RWPE1 (cell line): ENCODE results near the gene MAN2B1.
"Not testable (repeated sequence)": the region's sequence is repeated elsewhere in the genome, so short reads cannot be mapped to it uniquely, and the experiment has no call there.

Experiments used
- CTCF ChIA-PET: fragments of 350-600 bp; sonication (Branson Sonifier 250); formaldehyde crosslinking; extraction: SDS; loops from one replicate; lab custom pipeline; 2021; lab: Yijun Ruan, JAX
- POLR2A ChIA-PET: fragments of 400-600 bp; formaldehyde crosslinking; extraction: SDS; loops from one replicate; lab custom pipeline; 2020; ENCODE audit warnings: antibody characterized with exemption; ENCODE audit not compliant: low non-redundant PET; lab: Yijun Ruan, JAX
- DNase-seq: peaks from one replicate; pipeline ENCODE4 v3.0.0; 2012; ENCODE audit warnings: low spot score
- H3K27ac ChIP-seq: fragments of 450-650 bp; 2 replicates; pipeline ENCODE4 v1.5.1; 2017
- TF ChIP-seq, protein P1 (sequence below): fragments of 450-650 bp; conservative IDR thresholded peaks from 2 replicates; pipeline ENCODE4 v1.5.1; 2017; ENCODE audit warnings: low read depth, mild to moderate bottlenecking

Gene MAN2B1

DNA sequence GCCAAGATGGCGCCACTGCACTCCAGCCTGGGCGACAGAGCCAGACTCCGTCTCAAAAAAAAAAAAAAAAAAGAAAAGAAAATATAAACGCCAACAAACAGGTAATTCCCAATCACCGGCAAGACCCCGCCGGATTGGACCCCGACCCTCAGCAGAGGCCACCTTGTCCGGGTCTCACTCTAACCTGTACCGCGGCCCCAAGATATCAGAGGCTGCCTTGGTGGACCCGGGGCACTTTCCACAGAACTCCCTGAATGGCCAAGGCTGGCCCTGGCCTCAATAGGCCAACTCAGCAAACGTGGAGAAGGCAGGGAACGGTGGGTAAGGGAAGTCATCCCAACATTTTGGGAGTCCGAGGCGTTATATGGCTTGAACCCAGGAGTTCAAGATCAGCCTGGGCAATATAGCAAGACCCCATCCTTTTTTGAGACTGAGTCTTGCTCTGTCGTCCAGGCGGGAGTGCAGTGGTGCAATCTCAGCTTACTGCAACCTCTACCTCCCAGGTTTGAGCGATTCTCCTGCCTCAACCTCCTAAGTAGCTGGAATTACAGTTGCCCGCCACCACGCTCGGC, 27.8 kb downstream of the MAN2B1 start:
- DNase-seq = no peak
- H3K27ac ChIP-seq = no peak overlapping the region
- ChIA-PET POLR2A (no interaction called here), CTCF (interaction anchor here (0.6 kb wide), 1 partner anchor 209 kb away, joined by 3 read pairs; no protein-coding TSS in a partner anchor)
- TF ChIP-seq, protein P1, sequence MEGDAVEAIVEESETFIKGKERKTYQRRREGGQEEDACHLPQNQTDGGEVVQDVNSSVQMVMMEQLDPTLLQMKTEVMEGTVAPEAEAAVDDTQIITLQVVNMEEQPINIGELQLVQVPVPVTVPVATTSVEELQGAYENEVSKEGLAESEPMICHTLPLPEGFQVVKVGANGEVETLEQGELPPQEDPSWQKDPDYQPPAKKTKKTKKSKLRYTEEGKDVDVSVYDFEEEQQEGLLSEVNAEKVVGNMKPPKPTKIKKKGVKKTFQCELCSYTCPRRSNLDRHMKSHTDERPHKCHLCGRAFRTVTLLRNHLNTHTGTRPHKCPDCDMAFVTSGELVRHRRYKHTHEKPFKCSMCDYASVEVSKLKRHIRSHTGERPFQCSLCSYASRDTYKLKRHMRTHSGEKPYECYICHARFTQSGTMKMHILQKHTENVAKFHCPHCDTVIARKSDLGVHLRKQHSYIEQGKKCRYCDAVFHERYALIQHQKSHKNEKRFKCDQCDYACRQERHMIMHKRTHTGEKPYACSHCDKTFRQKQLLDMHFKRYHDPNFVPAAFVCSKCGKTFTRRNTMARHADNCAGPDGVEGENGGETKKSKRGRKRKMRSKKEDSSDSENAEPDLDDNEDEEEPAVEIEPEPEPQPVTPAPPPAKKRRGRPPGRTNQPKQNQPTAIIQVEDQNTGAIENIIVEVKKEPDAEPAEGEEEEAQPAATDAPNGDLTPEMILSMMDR = no peak

DNA sequence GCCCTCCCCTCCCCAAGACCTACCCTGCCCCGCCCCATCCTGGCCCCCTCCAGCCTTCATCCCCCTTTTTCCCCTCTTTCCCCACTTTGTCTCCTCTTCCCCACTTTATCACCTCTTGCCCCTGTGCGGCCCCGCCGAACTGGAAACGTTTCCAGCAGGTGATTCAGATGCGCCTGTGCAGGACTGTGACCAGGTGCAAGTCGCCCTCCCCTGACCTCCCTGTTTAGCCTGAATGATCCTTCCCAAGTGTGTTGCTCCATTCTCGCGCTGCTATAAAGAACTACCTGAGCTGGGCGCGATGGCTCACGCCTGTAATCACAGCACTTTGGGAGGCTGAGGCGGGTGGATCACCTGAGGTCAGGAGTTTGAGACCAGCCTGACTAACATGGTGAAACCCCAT, 29.9 kb downstream of the MAN2B1 start:
- POLR2A ChIA-PET = no interaction called here
- H3K27ac ChIP-seq = no peak overlapping the region
- TF ChIP-seq, protein P1 = no peak
- CTCF ChIA-PET = no interaction called here
- no peak for DNase-seq

DNA sequence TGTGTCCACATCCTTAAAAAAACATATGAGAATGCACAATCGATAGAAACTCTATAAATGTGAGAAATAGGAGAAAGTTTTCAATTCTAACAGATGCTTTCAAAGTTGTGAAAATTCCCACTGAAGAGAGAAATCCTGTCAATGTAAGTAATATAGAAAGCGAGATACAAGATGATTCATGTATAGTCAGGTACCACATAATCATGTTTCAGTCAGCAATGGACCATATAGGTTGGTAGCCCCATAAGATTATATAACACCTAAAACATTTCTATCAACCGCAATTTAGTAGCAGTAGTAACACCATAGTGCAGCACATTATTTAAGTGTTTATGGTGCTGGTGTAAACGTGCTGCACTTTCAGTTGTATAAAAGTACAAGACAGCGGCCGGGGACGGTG, 37.3 kb downstream of the MAN2B1 start:
- H3K27ac ChIP-seq = no peak overlapping the region
- no peak for DNase-seq
- ChIA-PET POLR2A (no interaction called here), CTCF (no interaction called here)
- TF ChIP-seq, protein P1 = no peak

DNA sequence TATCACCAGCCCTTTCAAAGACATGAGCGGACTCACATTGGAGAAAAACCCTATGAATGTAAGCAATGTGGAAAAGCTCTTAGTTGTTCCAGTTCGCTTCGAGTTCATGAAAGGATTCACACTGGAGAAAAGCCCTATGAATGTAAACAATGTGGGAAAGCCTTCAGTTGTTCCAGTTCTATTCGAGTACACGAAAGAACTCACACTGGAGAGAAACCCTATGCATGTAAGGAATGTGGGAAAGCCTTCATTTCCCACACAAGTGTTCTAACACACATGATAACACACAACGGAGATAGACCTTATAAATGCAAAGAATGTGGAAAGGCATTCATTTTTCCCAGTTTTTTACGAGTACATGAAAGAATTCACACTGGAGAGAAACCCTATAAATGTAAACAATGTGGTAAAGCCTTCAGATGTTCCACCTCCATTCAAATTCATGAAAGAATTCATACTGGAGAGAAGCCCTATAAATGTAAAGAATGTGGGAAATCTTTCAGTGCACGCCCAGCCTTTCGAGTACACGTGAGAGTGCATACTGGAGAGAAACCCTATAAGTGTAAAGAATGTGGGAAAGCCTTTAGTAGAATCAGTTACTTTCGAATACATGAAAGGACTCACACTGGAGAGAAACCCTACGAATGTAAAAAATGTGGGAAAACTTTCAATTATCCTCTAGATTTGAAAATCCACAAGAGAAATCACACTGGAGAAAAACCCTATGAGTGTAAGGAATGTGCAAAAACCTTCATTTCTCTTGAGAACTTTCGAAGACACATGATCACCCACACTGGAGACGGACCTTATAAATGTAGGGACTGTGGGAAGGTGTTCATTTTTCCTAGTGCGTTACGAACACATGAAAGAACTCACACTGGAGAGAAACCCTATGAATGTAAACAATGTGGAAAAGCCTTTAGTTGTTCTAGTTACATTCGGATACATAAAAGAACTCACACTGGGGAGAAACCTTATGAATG, 38.2 kb downstream of the MAN2B1 start:
- POLR2A ChIA-PET = no interaction called here
- no peak for DNase-seq
- CTCF ChIA-PET = no interaction called here
- H3K27ac ChIP-seq = no peak overlapping the region
- TF ChIP-seq, protein P1 = no peak

DNA sequence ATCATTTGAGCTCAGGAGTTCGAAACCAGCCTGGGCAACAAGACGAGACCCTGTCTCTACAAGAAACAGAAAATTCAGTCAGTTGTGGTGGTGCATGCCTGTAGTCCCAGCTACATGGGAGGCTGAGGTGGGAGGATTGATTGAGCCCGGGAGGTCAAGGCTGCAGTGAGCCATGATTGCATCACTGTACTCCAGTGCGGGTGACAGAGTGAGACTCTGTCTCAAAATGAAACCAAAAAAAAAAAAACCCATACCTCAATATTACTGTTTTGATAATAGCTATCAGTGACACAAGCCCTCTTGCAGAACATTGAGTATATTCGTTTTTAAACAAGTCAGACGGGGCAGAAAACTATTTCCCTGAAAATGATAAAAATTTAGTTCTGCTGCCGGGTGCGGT, 39.6 kb downstream of the MAN2B1 start:
- H3K27ac ChIP-seq = no peak overlapping the region
- TF ChIP-seq, protein P1 = no peak
- POLR2A ChIA-PET = interaction anchor here (0.6 kb wide), 1 partner anchor 9 kb away, joined by 11 read pairs; no protein-coding TSS in a partner anchor
- DNase-seq = no peak
- CTCF ChIA-PET = interaction anchor here (0.7 kb wide), 1 partner anchor 119 kb away, joined by 3 read pairs; no protein-coding TSS in a partner anchor

DNA sequence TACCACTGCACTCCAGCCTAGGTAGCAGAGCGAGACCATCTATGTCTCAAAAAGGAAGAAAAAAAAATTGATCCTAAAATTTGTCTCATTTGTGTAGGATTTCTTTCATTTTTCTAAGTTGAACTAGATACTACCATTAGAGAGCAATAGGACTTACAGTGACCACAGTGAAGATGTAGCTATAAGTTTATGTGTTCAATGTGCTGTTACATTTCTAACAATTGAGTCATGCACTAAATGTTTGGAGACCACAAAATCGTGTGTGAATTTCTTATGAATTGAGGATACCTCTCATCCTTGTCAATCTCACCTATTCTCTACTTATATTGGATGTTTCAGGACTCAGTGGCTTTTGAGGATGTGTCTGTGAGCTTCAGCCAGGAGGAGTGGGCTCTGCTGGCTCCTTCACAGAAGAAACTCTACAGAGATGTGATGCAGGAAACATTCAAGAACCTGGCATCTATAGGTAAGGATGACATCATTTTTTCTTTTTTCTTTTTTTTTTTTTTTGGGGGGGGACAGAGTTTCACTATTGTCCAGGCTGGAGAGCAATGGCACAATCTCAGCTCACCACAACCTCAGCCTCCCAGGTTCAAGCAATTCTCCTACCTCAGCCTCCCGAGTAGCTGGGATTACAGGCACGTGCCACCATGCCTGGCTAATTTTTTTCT, 43.0 kb downstream of the MAN2B1 start:
- ChIA-PET CTCF (interaction anchor here (0.5 kb wide), 1 partner anchor 563 kb away, joined by 3 read pairs; no protein-coding TSS in a partner anchor), POLR2A (no interaction called here)
- TF ChIP-seq, protein P1 = no peak
- no peak for DNase-seq
- H3K27ac ChIP-seq = no peak overlapping the region

DNA sequence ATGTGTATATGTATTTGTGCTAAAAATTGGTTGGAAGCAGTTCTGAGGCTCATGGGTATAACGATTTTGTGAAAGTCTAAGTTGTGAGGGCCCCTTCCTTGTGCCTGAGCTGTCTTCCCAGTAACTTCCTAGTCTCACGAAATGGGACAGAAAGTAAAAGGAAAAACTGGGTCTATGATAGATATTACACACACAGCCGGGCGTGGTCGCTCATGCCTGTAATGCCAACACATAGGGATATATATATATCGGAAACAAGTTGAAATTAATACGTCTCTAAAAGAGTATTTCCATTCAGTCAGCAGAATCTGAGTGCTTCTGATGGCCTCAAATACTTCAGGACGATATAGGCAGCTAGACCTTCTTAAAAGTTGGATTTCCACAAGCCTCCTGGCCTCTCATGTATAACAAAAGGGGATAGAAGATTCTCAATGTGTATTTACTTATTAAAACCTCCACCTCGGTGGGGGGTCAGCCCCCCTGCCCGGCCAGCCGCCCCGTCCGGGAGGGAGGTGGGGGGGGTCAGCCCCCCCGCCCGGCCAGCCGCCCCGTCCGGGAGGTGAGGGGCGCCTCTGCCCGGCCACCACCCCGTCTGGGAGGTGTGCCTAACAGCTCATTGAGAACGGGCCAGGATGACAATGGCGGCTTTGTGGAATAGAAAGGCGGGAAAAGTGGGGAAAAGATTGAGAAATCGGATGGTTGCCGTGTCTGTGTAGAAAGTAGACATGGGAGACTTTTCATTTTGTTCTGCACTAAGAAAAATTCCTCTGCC, 45.1 kb downstream of the MAN2B1 start:
- CTCF ChIA-PET, POLR2A ChIA-PET, DNase-seq, H3K27ac ChIP-seq: not testable (repeated sequence)
